GM19463 (cell line): ENCODE results near the gene HERPUD1.
A peak's percentile ranks its signal among the peaks of the same experiment; 100 is the strongest.
"Not testable (repeated sequence)": the region's sequence is repeated elsewhere in the genome, so short reads cannot be mapped to it uniquely, and the experiment has no call there.

Source experiments
- ATAC-seq: cut with Tn5 transposase; IDR thresholded peaks from one replicate; pipeline ENCODE4 v1.9.1; 2021; ENCODE audit warnings: mild to moderate bottlenecking, moderate library complexity; ENCODE audit not compliant: unreplicated experiment

HERPUD1 gene

GRCh38 chr16:56953006-56953405 is 21.1 kb downstream of the HERPUD1 start:
- ATAC-seq: no peak

- ATAC-seq: no peak
Observed at GRCh38 chr16:56956076-56956475, 24.1 kb downstream of the HERPUD1 start.

- ATAC-seq: no peak
Observed at GRCh38 chr16:56956756-56957155, 24.8 kb downstream of the HERPUD1 start.

GRCh38 chr16:56960681-56961281 is 28.8 kb downstream of the HERPUD1 start:
- ATAC-seq: no peak

- no peak for ATAC-seq
Observed at GRCh38 chr16:56961386-56961785, 29.4 kb downstream of the HERPUD1 start.

- no peak for ATAC-seq
Observed at GRCh38 chr16:56961851-56962281, 29.9 kb downstream of the HERPUD1 start, which contains the start of gene CETP. CETP (plus strand) TSS chr16:56961950; CDS start chr16:56961980, 30 bp downstream.

- peak; percentile 80 for ATAC-seq
Observed at GRCh38 chr16:56964243-56965148, 32.6 kb downstream of the HERPUD1 start.

- no peak for ATAC-seq
Observed at GRCh38 chr16:56965149-56966092, 33.5 kb downstream of the HERPUD1 start.

- no peak for ATAC-seq
Observed at GRCh38 chr16:56966093-56966475, 34.1 kb downstream of the HERPUD1 start.

GRCh38 chr16:56967733-56968132 is 35.8 kb downstream of the HERPUD1 start:
- no peak for ATAC-seq

- no peak for ATAC-seq
Observed at GRCh38 chr16:56969769-56970168, 37.8 kb downstream of the HERPUD1 start.

GRCh38 chr16:56970934-56971767 is 39.2 kb downstream of the HERPUD1 start:
- ATAC-seq: peak; percentile 81

- no peak for ATAC-seq
Observed at GRCh38 chr16:56971768-56972043, 39.8 kb downstream of the HERPUD1 start.

- ATAC-seq: no peak
Observed at GRCh38 chr16:56972403-56973293, 40.7 kb downstream of the HERPUD1 start.

- ATAC-seq: no peak
Observed at GRCh38 chr16:56973294-56973689, 41.4 kb downstream of the HERPUD1 start.

GRCh38 chr16:56973899-56974298 is 42.0 kb downstream of the HERPUD1 start:
- not testable (repeated sequence) for ATAC-seq

GRCh38 chr16:56974549-56975300 is 42.8 kb downstream of the HERPUD1 start:
- ATAC-seq: no peak

- ATAC-seq: no peak
Observed at GRCh38 chr16:56975714-56976113, 43.8 kb downstream of the HERPUD1 start.

GRCh38 chr16:56977216-56977615 is 45.3 kb downstream of the HERPUD1 start:
- no peak for ATAC-seq
